Measurements from ENCODE around the gene CTNNBIP1. TPM values are rescaled to one million over a fixed set of nuclear protein-coding genes. Genes with fewer than 3 reads are reported as not detected.

CTNNBIP1 gene
- polyA plus RNA-seq, 3 donors: 26.2 to 26.8 (median 26.3) TPM

DNA sequence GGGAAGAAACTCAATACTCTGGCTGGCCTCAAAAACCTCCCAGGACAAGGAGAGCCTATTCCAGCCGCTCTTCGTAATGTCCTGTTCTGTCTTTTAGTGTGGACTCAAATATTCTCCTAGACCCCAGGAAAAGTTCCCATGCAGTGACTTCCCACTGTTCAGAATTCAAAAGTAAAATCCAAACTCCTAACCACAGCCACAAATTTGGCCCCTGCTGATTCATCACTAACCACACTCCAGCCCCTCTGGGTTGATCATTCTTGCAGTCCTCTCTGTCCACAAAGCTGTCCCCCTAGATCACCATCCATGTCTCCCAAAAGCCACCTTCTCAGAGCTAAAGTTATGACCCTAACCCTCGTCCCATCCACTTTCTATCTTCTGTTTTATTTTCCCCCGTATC is 5.1 kb downstream of the CTNNBIP1 start:
- Histone ChIP-seq H4K20me1 (ENCODE audit: insufficient read depth, low read length) (peaks cover 20% of the 10 kb centered on the region), H3K9ac (ENCODE audit: insufficient read depth, low read length, poor library complexity, severe bottlenecking) (no peak overlapping the region), H3K4me3 (replicated peaks in 1 of 3; ENCODE audit: low read depth in 2 of 3, low read length in 3 of 3) (no peak overlapping the region), H3K27me3 (ENCODE audit: control insufficient read depth in 2 of 2, insufficient read depth in 2 of 2, low read length in 2 of 2) (no peaks in the 10 kb centered on the region), H3K4me2 (replicated peaks; ENCODE audit: extremely low read depth, low read length, poor library complexity, severe bottlenecking) (no peak overlapping the region), H3K4me1 (ENCODE audit: control insufficient read depth in 1 of 2, insufficient read depth in 2 of 2, low read length in 2 of 2) (peaks cover 47 to 59% of the 10 kb centered on the region in 2 donors), H3K27ac (ENCODE audit: low read depth in 1 of 2, low read length in 2 of 2) (peak overlapping the region in 1 of 2 donors; percentile 21), H3K36me3 (replicated peaks in 1 of 2; ENCODE audit: control insufficient read depth in 1 of 2, insufficient read depth in 2 of 2, low read length in 2 of 2) (no peaks in the 10 kb centered on the region), H2AFZ (ENCODE audit: insufficient read depth, low read depth, low read length, poor library complexity, severe bottlenecking) (no peak overlapping the region), H3K79me2 (ENCODE audit: insufficient read depth, low read length) (peaks cover 79% of the 10 kb centered on the region), H3K9me3 (replicated peaks in 1 of 2; ENCODE audit: control insufficient read depth in 1 of 2, insufficient read depth in 1 of 2, low read length in 2 of 2) (no peaks in the 10 kb centered on the region)
- Mint-ChIP-seq H3K9me3 (peaks cover 0 to 2% (median 0%) of the 10 kb centered on the region in 7 donors), H3K27ac (peak overlapping the region; percentile 2 to 83 (median 52)), H3K4me1 (peaks cover 70% of the 10 kb centered on the region), H3K4me3 (no peak overlapping the region), H3K36me3 (peaks cover 0 to 10% of the 10 kb centered on the region in 2 donors), H3K27me3 (ENCODE audit: low read depth in 3 of 3) (no peaks in the 10 kb centered on the region)
- no peak for DNase-seq
- 54% methylated on average over 4 of the region's 4 CpGs for WGBS (ENCODE audit: insufficient coverage)
- intact Hi-C loops (cut with micrococcal nuclease): loop anchor here in 1 of 2 donors (10.0 kb wide), 1 partner anchor 220 kb away; no protein-coding TSS in a partner anchor
- TF ChIP-seq, protein P1, sequence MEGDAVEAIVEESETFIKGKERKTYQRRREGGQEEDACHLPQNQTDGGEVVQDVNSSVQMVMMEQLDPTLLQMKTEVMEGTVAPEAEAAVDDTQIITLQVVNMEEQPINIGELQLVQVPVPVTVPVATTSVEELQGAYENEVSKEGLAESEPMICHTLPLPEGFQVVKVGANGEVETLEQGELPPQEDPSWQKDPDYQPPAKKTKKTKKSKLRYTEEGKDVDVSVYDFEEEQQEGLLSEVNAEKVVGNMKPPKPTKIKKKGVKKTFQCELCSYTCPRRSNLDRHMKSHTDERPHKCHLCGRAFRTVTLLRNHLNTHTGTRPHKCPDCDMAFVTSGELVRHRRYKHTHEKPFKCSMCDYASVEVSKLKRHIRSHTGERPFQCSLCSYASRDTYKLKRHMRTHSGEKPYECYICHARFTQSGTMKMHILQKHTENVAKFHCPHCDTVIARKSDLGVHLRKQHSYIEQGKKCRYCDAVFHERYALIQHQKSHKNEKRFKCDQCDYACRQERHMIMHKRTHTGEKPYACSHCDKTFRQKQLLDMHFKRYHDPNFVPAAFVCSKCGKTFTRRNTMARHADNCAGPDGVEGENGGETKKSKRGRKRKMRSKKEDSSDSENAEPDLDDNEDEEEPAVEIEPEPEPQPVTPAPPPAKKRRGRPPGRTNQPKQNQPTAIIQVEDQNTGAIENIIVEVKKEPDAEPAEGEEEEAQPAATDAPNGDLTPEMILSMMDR (IDR thresholded peaks at IDR 0.05): no peak

DNA sequence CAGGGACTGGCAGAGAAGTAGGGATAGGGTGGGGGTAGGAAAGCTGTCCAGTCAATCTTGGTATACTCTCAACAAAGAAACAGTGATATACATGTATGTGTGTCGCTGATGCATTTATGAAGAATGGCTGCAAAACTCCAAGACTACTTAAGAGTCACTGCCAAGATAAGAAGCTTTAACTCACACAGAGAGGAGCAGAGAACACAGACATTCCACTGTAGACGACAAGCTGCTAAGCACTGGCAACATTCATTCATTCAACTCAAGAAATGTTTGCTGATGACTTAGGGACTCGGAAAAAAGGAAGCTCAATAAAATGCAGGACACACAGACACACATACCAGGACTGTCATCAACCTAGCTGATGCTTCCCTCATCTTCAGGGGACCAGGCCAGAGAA is 5.5 kb downstream of the CTNNBIP1 start:
- Histone ChIP-seq H3K9ac (ENCODE audit: insufficient read depth, low read length, poor library complexity, severe bottlenecking) (no peak overlapping the region), H3K27me3 (ENCODE audit: control insufficient read depth in 2 of 2, insufficient read depth in 2 of 2, low read length in 2 of 2) (no peaks in the 10 kb centered on the region), H3K27ac (ENCODE audit: low read depth in 1 of 2, low read length in 2 of 2) (peak overlapping the region in 1 of 2 donors; percentile 21), H3K36me3 (replicated peaks in 1 of 2; ENCODE audit: control insufficient read depth in 1 of 2, insufficient read depth in 2 of 2, low read length in 2 of 2) (no peaks in the 10 kb centered on the region), H3K79me2 (ENCODE audit: insufficient read depth, low read length) (peaks cover 81% of the 10 kb centered on the region), H3K4me2 (replicated peaks; ENCODE audit: extremely low read depth, low read length, poor library complexity, severe bottlenecking) (no peak overlapping the region), H3K9me3 (replicated peaks in 1 of 2; ENCODE audit: control insufficient read depth in 1 of 2, insufficient read depth in 1 of 2, low read length in 2 of 2) (no peaks in the 10 kb centered on the region), H2AFZ (ENCODE audit: insufficient read depth, low read depth, low read length, poor library complexity, severe bottlenecking) (no peak overlapping the region), H3K4me1 (ENCODE audit: control insufficient read depth in 1 of 2, insufficient read depth in 2 of 2, low read length in 2 of 2) (peaks cover 51 to 63% of the 10 kb centered on the region in 2 donors), H4K20me1 (ENCODE audit: insufficient read depth, low read length) (peaks cover 20% of the 10 kb centered on the region), H3K4me3 (replicated peaks in 1 of 3; ENCODE audit: low read depth in 2 of 3, low read length in 3 of 3) (no peak overlapping the region)
- Mint-ChIP-seq H3K27me3 (ENCODE audit: low read depth in 3 of 3) (no peaks in the 10 kb centered on the region), H3K36me3 (peaks cover 0 to 10% of the 10 kb centered on the region in 2 donors), H3K9me3 (peaks cover 0 to 2% (median 0%) of the 10 kb centered on the region in 7 donors), H3K27ac (peak overlapping the region in 4 of 7 donors; percentile 6 to 83 (median 39)), H3K4me3 (no peak overlapping the region), H3K4me1 (peaks cover 74% of the 10 kb centered on the region)
- DNase-seq: peak in 1 of 3 donors; percentile 25
- WGBS (ENCODE audit: insufficient coverage): 100% methylated on average over 1 of the region's 3 CpGs
- intact Hi-C loops (cut with micrococcal nuclease): loop anchor here in 1 of 2 donors (10.0 kb wide), 1 partner anchor 220 kb away; no protein-coding TSS in a partner anchor
- TF ChIP-seq, protein P1 (IDR thresholded peaks at IDR 0.05): no peak

All from CD14-positive monocyte (primary cell).